ENCODE results near the gene FNDC11.

FNDC11 gene

DNA sequence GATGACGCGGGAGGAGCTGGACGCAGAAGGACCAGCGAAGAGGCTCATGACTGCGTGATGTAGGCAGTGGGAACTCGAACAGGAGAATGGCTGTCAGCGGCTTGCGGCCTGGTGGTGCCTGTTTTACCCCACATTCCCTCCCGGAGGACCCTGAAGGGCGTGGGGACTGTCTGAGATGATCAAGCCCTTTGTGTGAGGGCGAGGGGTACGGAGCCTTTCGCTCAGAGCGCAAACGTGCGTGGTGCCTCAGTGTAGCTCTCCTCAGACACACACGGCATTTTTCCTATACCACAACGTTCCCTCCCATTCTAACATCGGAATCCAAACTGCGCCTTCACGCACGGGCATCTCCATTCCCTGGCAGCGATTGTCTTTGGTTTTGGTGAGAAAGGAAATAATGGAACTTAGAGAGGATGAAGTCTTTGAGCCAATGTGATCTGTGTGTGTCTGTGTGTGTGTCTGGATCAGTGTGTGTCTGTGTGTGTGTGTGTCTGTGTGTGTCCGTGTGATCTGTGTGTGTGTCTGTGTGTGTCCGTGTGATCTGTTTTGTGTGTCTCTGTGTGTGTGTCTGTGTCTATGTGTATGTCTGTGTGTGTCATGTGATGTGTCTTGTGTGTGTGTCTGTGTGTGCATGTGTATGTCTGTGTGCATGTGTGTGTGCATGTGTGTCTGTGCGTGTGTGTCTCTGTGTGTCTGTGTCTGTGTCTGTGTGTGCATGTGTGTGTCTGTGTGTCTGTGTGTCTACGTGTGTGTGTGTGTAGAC lies 22.1 kb upstream of the FNDC11 start:
- no peak for DNase-seq (ENCODE audit: low read depth)
- TF ChIP-seq, protein P1, sequence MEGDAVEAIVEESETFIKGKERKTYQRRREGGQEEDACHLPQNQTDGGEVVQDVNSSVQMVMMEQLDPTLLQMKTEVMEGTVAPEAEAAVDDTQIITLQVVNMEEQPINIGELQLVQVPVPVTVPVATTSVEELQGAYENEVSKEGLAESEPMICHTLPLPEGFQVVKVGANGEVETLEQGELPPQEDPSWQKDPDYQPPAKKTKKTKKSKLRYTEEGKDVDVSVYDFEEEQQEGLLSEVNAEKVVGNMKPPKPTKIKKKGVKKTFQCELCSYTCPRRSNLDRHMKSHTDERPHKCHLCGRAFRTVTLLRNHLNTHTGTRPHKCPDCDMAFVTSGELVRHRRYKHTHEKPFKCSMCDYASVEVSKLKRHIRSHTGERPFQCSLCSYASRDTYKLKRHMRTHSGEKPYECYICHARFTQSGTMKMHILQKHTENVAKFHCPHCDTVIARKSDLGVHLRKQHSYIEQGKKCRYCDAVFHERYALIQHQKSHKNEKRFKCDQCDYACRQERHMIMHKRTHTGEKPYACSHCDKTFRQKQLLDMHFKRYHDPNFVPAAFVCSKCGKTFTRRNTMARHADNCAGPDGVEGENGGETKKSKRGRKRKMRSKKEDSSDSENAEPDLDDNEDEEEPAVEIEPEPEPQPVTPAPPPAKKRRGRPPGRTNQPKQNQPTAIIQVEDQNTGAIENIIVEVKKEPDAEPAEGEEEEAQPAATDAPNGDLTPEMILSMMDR (IDR thresholded peaks at IDR 0.05; ENCODE audit: control insufficient read depth, insufficient read depth, low read depth, low read length, missing control alignments) = no peak
- no peak overlapping the region for H3K4me3 ChIP-seq (ENCODE audit: control insufficient read depth, low read depth, low read length)

DNA sequence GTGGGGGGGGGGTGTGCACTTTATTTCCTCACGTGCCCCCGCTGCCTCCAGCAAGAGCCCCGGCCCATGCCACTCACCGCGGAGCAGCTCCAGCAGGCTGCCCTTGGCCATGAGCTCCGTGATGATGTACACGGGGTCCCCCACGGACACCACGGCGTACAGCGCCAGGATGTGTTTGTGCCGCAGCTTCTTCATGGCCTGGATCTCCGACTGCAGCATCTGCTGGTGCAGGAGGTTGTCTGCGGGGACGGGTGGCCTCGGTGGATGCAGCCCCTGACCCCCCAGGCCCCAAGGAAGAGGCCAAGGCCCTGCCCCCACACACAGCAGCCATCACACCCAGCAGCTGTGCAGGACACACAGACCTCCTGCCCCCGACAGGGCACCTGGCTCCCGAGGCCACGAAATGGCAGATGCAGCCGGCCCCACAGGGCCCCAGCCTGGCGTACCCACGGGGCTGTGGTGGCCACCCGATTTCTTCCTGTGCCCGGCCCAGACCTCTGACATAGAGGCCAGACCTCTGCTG lies 21.4 kb upstream of the FNDC11 start:
- no peak overlapping the region for H3K4me3 ChIP-seq (ENCODE audit: control insufficient read depth, low read depth, low read length)
- no peak for DNase-seq (ENCODE audit: low read depth)
- TF ChIP-seq, protein P1 (IDR thresholded peaks at IDR 0.05; ENCODE audit: control insufficient read depth, insufficient read depth, low read depth, low read length, missing control alignments) = no peak

DNA sequence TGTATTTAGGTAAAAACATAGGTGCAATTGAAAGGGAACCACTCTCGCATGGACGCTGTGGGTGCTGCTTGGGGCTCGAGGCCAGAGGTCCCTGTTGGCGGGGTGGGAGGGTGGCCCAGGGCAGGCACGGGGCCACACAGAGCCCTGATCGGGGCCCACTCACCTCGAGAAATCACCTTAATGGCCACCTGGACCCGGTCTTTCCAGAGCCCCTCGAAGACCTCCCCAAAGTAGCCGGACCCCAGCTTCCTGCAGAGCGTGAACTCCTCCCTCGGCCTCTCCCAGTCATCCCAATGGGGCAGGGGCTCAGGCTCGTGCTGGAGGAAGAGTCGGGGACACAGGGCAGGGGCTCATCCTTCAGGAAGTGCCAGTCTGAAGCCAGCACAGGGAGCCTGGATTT lies 20.6 kb upstream of the FNDC11 start:
- no peak for DNase-seq (ENCODE audit: low read depth)
- TF ChIP-seq, protein P1 (IDR thresholded peaks at IDR 0.05; ENCODE audit: control insufficient read depth, insufficient read depth, low read depth, low read length, missing control alignments) = no peak
- no peak overlapping the region for H3K4me3 ChIP-seq (ENCODE audit: control insufficient read depth, low read depth, low read length)

DNA sequence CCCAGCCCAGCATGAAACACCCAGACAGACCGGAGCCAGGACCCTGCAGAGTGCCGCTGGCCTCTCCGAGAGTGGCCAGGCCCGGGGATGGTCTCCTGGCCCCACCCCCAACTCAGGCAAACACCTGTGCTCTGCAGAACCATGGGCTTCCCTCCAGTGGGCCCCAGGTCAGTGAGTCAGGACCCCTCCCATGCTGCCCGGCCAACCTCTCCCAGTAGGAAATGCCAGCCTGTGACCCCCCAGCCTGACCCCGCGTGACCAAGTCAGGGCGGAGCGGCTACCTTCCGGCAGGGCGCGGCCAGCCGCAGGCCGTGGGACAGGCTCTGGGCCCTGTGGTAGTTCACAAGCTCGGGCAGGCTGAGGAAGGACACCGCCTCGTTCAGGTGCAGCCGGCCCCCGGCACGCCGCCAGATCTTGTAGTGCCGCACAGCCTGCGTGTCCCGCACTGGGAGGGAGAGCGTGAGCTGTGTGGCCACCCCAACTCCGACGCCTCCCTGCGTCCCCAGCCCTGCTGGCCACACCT lies 20.0 kb upstream of the FNDC11 start:
- H3K4me3 ChIP-seq (ENCODE audit: control insufficient read depth, low read depth, low read length) = no peak overlapping the region
- TF ChIP-seq, protein P1 (IDR thresholded peaks at IDR 0.05; ENCODE audit: control insufficient read depth, insufficient read depth, low read depth, low read length, missing control alignments) = no peak
- DNase-seq (ENCODE audit: low read depth) = no peak

DNA sequence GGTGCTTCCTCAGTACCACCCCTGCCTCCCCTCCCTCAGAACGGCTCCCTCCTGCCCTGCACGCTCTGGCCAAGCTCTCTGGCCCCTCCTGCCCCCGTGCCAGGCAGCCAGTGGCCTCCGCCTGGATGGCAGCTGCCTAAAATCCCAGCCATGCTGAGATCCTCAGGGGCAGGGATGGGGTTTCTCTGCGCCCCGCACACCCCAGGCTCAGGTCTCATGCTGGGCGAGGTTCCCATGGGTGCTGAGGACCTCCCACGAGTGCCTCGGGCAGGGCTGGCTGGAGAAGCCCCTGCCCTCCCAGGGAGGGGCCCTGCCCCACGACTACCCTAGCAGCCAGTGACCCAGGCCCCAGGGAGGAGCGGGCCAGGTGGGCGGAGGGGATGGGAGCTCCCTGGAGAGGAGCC lies 19.5 kb upstream of the FNDC11 start:
- H3K4me3 ChIP-seq (ENCODE audit: control insufficient read depth, low read depth, low read length) = no peak overlapping the region
- TF ChIP-seq, protein P1 (IDR thresholded peaks at IDR 0.05; ENCODE audit: control insufficient read depth, insufficient read depth, low read depth, low read length, missing control alignments) = no peak
- DNase-seq (ENCODE audit: low read depth) = no peak

DNA sequence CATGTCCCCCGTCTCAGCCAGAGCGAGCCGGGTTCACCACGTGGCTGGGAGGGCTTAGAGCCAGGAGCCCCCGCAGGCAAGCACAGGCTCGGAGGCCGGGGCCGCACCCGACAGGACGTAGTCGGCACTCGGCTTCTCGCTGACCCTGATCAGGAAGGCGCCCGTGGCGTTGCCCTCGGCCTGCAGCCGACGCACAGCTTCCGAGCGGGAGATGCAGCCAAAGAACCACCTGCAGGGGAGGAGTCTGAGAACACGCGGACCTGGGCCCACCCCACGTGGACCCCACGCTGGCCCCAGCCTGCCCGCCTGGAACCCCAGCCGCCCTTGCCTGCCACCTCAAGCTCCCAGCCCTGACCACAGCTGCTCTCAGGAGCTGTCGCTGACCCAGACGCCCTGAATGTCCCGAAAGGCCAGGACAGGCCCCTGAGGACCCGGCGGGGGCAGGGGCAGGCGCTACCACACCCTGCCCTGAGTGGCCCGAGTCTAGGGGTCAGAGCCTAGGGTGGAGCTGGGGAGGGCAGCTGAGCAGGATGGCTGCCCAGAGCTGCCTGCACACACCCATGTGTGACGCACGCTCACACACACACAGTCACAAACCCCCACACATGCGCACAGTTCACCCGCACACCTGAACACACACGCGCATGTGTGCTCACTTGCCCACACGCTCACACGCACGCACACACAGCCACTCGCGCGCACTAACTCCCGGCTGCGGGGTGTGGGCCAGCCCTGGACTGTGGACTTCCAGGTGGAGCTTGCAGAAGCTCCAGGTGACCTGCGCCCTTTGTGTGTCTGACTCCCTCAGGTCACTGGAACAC lies 18.9 kb upstream of the FNDC11 start:
- DNase-seq (ENCODE audit: low read depth) = no peak
- TF ChIP-seq, protein P1 (IDR thresholded peaks at IDR 0.05; ENCODE audit: control insufficient read depth, insufficient read depth, low read depth, low read length, missing control alignments) = no peak
- H3K4me3 ChIP-seq (ENCODE audit: control insufficient read depth, low read depth, low read length) = no peak overlapping the region

All from AG09309 (cell line).